ENCODE results near the gene LRP1B.

DNA sequence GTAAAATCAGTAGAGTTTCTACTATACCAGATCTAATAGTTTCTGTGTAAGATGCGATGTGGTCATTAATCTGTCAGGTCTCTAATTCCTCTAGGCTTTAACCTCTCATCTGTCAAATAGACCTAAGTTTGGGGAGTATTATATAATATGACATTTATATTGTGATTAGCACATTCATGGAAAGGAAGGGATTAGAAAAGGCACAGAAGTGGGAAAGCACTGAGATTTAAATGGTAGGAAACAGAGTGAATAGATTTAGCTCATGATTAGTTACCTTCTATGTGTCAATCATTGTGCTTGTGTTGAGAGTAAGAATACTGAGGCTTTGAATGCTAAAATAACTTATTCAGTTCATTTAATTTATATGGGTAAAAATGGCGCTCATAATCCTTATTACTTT is 118.0 kb downstream of the LRP1B start:
- no peak for TF ChIP-seq CTCF (conservative IDR thresholded peaks at IDR 0.05 in 1 of 2, IDR thresholded peaks at IDR 0.05 in 1 of 2; ENCODE audit: extremely low read depth in 1 of 2, insufficient read depth in 1 of 2, low read depth in 1 of 2, low read length in 2 of 2)
- no peak for TF ChIP-seq EZH2 (IDR thresholded peaks at IDR 0.05; ENCODE audit: borderline replicate concordance, low read length)
